Endothelial cell of umbilical vein (primary cell): ENCODE results near the gene GSX2. TPM values are rescaled to one million over a fixed set of nuclear protein-coding genes. Genes with fewer than 3 reads are reported as not detected.
A peak's percentile ranks its signal among the peaks of the same experiment; 100 is the strongest.

Experiments
- BruUV-seq: library from RNA; stranded (reverse); fragments of 400-500 nt; replicated peaks from 2 replicates; lab custom pipeline; 2021; lab: Mats Ljungman, UMichigan
- CTCF ChIA-PET: fragments of 300-600, 350-600 bp; sonication (Branson Sonifier 250); formaldehyde crosslinking; loops from one replicate; lab custom pipeline; 2021; ENCODE audit warnings: antibody characterized with exemption, inconsistent platforms; lab: Charles Lee
- POLR2A ChIA-PET: fragments of 300-600, 350-600 bp; sonication (Branson Sonifier 250); formaldehyde crosslinking; loops from one replicate; lab custom pipeline; 2021; ENCODE audit warnings: antibody characterized with exemption, inconsistent platforms; lab: Charles Lee
- DNase-seq: peaks from one replicate; pipeline ENCODE4 v3.0.0-alpha.2; 2011; ENCODE audit warnings: low read depth, low spot score
- FAIRE-seq: peaks from 2 replicates; lab custom pipeline; 2011; peaks lifted over from hg19 to GRCh38; lab: Jason Lieb, UNC
- H2AFZ ChIP-seq: 2 replicates; pipeline ENCODE4 v1.6.0; 2012; ENCODE audit warnings: low read depth, low read length, control low read depth, inconsistent platforms
- H3K27ac ChIP-seq: 2 replicates; pipeline ENCODE4 v1.5.1; 2011; ENCODE audit warnings: low read depth, mild to moderate bottlenecking, control low read depth, low read length, moderate library complexity; ENCODE audit not compliant: insufficient read depth
- H3K27me3 ChIP-seq, 2 experiments: 2 replicates each; pipeline versions ENCODE4 v1.6.0 to v1.6.1; 2011; ENCODE audit warnings: low read length in 2 of 2, mixed read lengths in 1 of 2; ENCODE audit not compliant: control insufficient read depth in 2 of 2, insufficient read depth in 2 of 2
- H3K36me3 ChIP-seq, 2 experiments: 2 replicates in 1 of 2; 3 replicates in 1 of 2; pipeline ENCODE4 v1.5.1; 2011; ENCODE audit warnings: low read length in 2 of 2, mild to moderate bottlenecking in 1 of 2, moderate library complexity in 1 of 2; ENCODE audit not compliant: control insufficient read depth in 2 of 2, insufficient read depth in 2 of 2; ENCODE audit errors: extremely low read depth in 1 of 2
- H3K4me1 ChIP-seq: 3 replicates; pipeline ENCODE4 v1.5.1; 2011; ENCODE audit warnings: mild to moderate bottlenecking, low read length; ENCODE audit not compliant: control insufficient read depth, insufficient read depth; ENCODE audit errors: extremely low read depth
- H3K4me2 ChIP-seq: 2 replicates; pipeline ENCODE4 v1.6.1; 2011; ENCODE audit warnings: low read length, control low read depth, mixed read lengths; ENCODE audit not compliant: insufficient read depth
- H3K4me3 ChIP-seq, 3 experiments: fragments of 200-600 bp in 1 of 3; sonication (generic), shearing (Covaris generic) in 1 of 3; replicated peaks in 1 of 3; 2 replicates each; pipeline ENCODE4 v1.5.1; 2011 to 2016; ENCODE audit warnings: control low read depth in 3 of 3, low read length in 3 of 3, mild to moderate bottlenecking in 2 of 3, inconsistent platforms in 1 of 3, low read depth in 1 of 3, moderate library complexity in 1 of 3; ENCODE audit not compliant: insufficient read depth in 1 of 3
- H3K79me2 ChIP-seq: 2 replicates; pipeline ENCODE4 v1.6.0; 2012; ENCODE audit warnings: low read length, inconsistent platforms; ENCODE audit not compliant: control insufficient read depth, insufficient read depth
- H3K9ac ChIP-seq: replicated peaks from 2 replicates; pipeline ENCODE3; 2011; ENCODE audit warnings: low read length, control low read depth; ENCODE audit not compliant: insufficient read depth; ENCODE audit errors: extremely low read depth
- H3K9me1 ChIP-seq: replicated peaks from 3 replicates; pipeline ENCODE4 v1.6.0; 2011; ENCODE audit warnings: mild to moderate bottlenecking, low read length; ENCODE audit not compliant: control insufficient read depth, insufficient read depth; ENCODE audit errors: extremely low read depth
- H3K9me3 ChIP-seq: replicated peaks from 2 replicates; pipeline ENCODE4 v1.5.1; 2012; ENCODE audit warnings: low read length, inconsistent platforms; ENCODE audit not compliant: control insufficient read depth, insufficient read depth
- H4K20me1 ChIP-seq: replicated peaks from 2 replicates; pipeline ENCODE3; 2011; ENCODE audit warnings: mild to moderate bottlenecking, low read length; ENCODE audit not compliant: control insufficient read depth, insufficient read depth; ENCODE audit errors: extremely low read depth
- CTCF ChIP-seq, 2 donors: IDR thresholded peaks; 1 replicate in 1 of 2; 2 replicates in 1 of 2; pipeline ENCODE4 v1.5.1; 2011; ENCODE audit warnings: low read length in 2 of 2, mild to moderate bottlenecking in 2 of 2, moderate library complexity in 2 of 2, control low read depth in 1 of 2, inconsistent platforms in 1 of 2, low read depth in 1 of 2; ENCODE audit not compliant: insufficient read depth in 1 of 2; ENCODE audit errors: extremely low read depth in 1 of 2
- EZH2 ChIP-seq: IDR thresholded peaks from 2 replicates; pipeline ENCODE4 v1.6.1; 2012; ENCODE audit warnings: borderline replicate concordance, low read depth, mild to moderate bottlenecking, moderate library complexity, low read length, inconsistent platforms; ENCODE audit not compliant: severe bottlenecking
- GATA2 ChIP-seq: IDR thresholded peaks from 2 replicates; pipeline ENCODE4 v1.7.0; 2011; ENCODE audit warnings: low read depth, mild to moderate bottlenecking, moderate library complexity, mixed read lengths, low read length; ENCODE audit not compliant: insufficient read length, insufficient read depth
- JUN ChIP-seq: IDR thresholded peaks from 2 replicates; pipeline ENCODE4 v1.6.1; 2011; ENCODE audit warnings: borderline replicate concordance, low read depth; ENCODE audit not compliant: insufficient read length, insufficient read depth
- MYC ChIP-seq: IDR thresholded peaks from one replicate; pipeline ENCODE4 v1.6.1; 2011; ENCODE audit warnings: mild to moderate bottlenecking, low read depth, low read length
- POLR2A ChIP-seq: IDR thresholded peaks from 2 replicates; pipeline ENCODE4 v1.6.1; 2012; ENCODE audit warnings: low read depth, mild to moderate bottlenecking, control low read depth, low read length
- dilution Hi-C: fragments of 300-500 bp; cut with MboI; formaldehyde crosslinking; loops from one replicate; pipeline ENCODE4 v1.15.0; 2019; ENCODE audit warnings: low sequenced_read_pairs; ENCODE audit not compliant: extremely low pct_ligation_motif_present
- intact Hi-C: fragments of 100-400 bp; cut with micrococcal nuclease; formaldehyde crosslinking; loops from one replicate; pipeline ENCODE4 v1.10.0; 2022
- polyA plus RNA-seq, 4 experiments: library from polyadenylated mRNA; depleted of rRNA in 3 of 4; stranded (reverse) in 3 of 4; unstranded in 1 of 4; fragments of >200 nt; gene quantifications; 2 replicates each; pipeline versions ENCODE4 v1.2.1 to v1.2.3, GENCODE V29; 2011 to 2012; ENCODE audit warnings: missing spikeins in 1 of 4
- total RNA-seq: library from RNA; stranded (reverse); gene quantifications from 2 replicates; pipeline ENCODE4 v1.2.3, GENCODE V29; 2021
- TF ChIP-seq, protein P1 (sequence below): IDR thresholded peaks from 2 replicates; pipeline ENCODE4 v1.6.1; 2011; ENCODE audit not compliant: insufficient read depth, insufficient read length

GSX2 gene
- total and polyA plus RNA-seq, 2 donors (not counting 3 experiments of a cell fraction or from before 2014, with no cell fraction given): not detected

GRCh38 chr4:54061067-54061466 is 38.9 kb upstream of the GSX2 start:
- H3K9ac ChIP-seq: no peak overlapping the region
- peaks cover 27% of the 10 kb centered on the region for H4K20me1 ChIP-seq
- H3K36me3 ChIP-seq: peaks cover 0 to 3% of the 10 kb centered on the region in 2 experiments
- peaks cover 81% of the 10 kb centered on the region for H3K79me2 ChIP-seq
- TF ChIP-seq, protein P1, sequence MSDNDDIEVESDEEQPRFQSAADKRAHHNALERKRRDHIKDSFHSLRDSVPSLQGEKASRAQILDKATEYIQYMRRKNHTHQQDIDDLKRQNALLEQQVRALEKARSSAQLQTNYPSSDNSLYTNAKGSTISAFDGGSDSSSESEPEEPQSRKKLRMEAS: no peak
- TF ChIP-seq GATA2 (no peak), EZH2 (no peak), CTCF (IDR thresholded peaks at IDR 0.05; ENCODE audit: extremely low read depth in 1 of 2, insufficient read depth in 1 of 2, low read depth in 1 of 2, low read length in 2 of 2) (no peak)
- dilution Hi-C loops (no loop called here), intact Hi-C loops (no loop called here)
- FAIRE-seq (no peak), DNase-seq (no peak)
- H3K9me3 ChIP-seq: no peaks in the 10 kb centered on the region
- H3K4me2 ChIP-seq: peak overlapping the region; percentile 98
- H3K9me1 ChIP-seq: peaks cover 3% of the 10 kb centered on the region
- H2AFZ ChIP-seq: no peak overlapping the region
- H3K4me1 ChIP-seq: peaks cover 59% of the 10 kb centered on the region
- peak overlapping the region in 2 of 3 experiments; percentile 14 to 96 for H3K4me3 ChIP-seq
- no peak overlapping the region for H3K27ac ChIP-seq
- POLR2A ChIA-PET: no interaction called here
- no peaks in the 10 kb centered on the region for H3K27me3 ChIP-seq
- BruUV-seq: no TSS peak
- CTCF ChIA-PET: interaction anchor here (2.9 kb wide), 1 partner anchor 173 kb away, joined by 14 read pairs; no protein-coding TSS in a partner anchor

DNA sequence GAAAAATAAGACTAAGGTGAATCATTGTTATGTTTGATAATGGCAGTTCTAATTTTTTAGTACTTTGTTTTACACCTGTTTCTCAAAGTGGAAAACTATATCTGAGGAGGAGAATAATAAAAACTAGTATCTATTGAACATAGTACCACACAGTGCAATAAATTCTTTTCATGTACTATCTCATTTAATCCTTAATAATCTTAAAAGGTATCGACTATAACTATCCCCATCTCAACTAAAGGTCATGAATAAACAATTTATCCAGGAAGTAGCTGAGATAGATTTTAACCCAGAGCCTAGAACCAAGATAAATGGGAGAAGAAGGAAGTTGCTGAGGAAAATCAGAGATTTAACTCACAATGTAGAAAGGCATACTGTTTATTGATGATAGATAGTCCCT is 38.1 kb upstream of the GSX2 start:
- Histone ChIP-seq H3K9ac (peak overlapping the region; percentile 97), H3K36me3 (peaks cover 0 to 3% of the 10 kb centered on the region in 2 experiments), H2AFZ (no peak overlapping the region), H3K27me3 (no peaks in the 10 kb centered on the region), H3K79me2 (peaks cover 73% of the 10 kb centered on the region), H3K9me3 (no peaks in the 10 kb centered on the region), H3K9me1 (peaks cover 1% of the 10 kb centered on the region), H3K4me3 (peak overlapping the region; percentile 25 to 98 (median 96)), H4K20me1 (peaks cover 24% of the 10 kb centered on the region), H3K4me2 (peak overlapping the region; percentile 98), H3K4me1 (peaks cover 66% of the 10 kb centered on the region), H3K27ac (peak overlapping the region; percentile 32)
- CTCF ChIA-PET: interaction anchor here (1.2 to 2.9 kb wide), 4 partner anchors 41 to 172 kb away, joined by 3 to 21 read pairs (median 9); no protein-coding TSS in a partner anchor
- TF ChIP-seq MYC (no peak), POLR2A (peak; percentile 27), JUN (no peak), CTCF (IDR thresholded peaks at IDR 0.05; ENCODE audit: extremely low read depth in 1 of 2, insufficient read depth in 1 of 2, low read depth in 1 of 2, low read length in 2 of 2) (no peak)
- dilution Hi-C loops: no loop called here
- BruUV-seq: no TSS peak
- no peak for FAIRE-seq
- no peak for DNase-seq
- POLR2A ChIA-PET: no interaction called here
- intact Hi-C loops: no loop called here
